RPMI8226 (cell line): ENCODE results near the gene SELENOO.
A peak's percentile ranks its signal among the peaks of the same experiment; 100 is the strongest.

Experiments used
- DNase-seq: peaks from one replicate; pipeline ENCODE4 v3.0.0-alpha.2; 2015

Gene SELENOO

DNA sequence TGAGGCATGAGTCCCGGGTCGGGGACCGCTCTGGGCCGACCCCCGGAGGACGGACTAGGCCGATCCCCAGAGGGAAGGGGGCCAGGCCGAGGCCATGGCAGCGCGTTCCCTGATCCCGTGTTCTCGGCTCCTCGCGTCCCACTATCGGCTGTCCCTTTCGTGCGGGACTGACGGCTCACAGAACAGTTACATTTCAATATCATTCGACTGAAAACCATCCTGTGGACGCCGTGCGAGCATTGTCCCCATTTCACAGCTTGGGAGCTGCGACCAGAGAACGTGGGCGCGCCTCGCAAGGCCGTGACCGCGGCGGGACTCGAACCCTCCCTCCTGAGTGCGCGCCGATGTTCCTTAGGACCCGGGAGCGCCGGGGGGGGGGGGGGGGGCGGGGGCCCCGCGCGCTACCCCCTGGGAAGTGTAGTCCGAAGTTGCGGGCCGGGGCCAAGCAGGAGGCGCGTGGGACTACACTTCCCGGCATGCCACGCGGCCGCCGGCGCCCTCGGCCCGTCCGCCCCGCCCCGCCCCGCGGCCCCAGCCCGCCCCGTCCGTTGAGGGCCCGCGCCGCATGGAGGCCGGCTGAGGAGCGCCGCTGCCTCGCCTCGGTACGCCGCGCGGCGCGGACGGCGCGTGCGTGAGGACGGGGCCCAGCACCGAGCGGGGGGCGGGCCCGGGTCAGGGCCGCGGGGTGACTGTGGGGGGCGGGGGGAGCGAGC lies 15.3 kb upstream of the SELENOO start, which contains the start of gene TRABD:
Gene TRABD, plus strand, starts transcription at position 539 of the 713 bp plus-strand sequence. CDS start 7,148 bp downstream, outside the sequence.
- DNase-seq, result peak; percentile 94

DNA sequence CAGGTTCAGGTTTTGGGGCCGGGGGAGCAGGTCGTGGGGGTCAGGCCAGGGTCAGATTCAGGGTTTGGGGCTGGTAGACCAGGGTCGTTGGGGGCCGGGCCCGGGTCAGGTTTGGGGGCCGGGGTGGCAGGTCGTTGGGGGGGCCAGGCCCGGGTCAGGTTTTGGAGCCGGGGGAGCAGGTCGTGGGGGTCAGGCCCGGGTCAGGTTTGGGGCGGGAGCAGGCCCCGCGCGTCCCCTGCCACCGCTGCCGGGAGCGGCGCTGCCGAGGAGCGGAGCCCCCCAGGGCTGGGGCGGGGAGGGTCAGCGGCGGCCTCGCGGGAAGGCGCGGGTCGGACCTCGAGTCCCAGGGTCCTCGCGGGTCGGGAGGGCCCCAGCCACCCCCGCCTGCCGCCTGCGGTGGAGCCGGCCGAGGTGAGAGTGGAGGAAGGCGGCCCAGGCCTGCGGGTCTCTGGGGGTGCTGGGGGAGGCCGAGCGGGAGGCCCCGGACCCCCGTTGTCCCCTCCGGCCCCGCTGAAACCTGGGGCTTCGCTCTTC lies 14.6 kb upstream of the SELENOO start:
- DNase-seq, result no peak

DNA sequence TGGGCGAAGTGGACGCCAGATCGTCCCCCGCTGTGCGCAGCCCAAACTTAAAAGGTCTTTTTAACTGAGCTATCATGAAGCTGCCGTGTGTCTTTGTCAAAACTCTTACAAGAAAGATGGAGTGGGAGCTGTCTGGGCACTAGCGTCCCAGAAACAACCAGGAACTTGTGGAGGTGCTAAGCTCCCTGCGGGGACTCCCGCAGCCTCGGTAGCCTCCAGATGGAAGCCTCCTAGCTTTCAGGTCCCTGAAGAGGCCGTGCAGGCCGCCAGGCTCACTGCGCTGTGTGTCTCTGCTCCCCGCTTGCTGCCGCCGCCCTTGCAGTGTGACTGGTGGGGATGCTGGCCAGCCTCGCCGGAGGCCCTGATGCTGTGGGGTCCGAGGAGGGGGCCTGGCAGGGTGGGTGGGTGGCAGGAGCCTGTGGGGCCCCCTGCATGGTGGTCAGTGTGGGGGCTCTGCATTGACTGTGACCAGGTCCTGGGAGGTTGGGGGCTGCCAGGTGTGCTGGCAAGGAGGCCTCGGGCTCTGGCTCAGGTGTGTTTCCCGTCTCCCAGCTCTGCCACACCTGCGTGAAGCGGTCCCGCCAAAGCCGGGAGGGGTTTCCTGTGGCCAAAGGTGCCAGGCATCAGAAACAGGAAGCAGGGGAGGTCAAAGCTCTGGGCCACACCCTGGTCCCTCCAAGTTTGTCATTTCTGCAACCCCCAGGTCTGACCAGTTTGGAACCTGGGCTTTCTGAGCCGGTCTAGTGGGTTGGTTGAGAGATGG lies 13.9 kb upstream of the SELENOO start:
- peak; percentile 74 for DNase-seq

GRCh38 chr22:50188356-50188755 lies 12.5 kb upstream of the SELENOO start:
- DNase-seq, result no peak

DNA sequence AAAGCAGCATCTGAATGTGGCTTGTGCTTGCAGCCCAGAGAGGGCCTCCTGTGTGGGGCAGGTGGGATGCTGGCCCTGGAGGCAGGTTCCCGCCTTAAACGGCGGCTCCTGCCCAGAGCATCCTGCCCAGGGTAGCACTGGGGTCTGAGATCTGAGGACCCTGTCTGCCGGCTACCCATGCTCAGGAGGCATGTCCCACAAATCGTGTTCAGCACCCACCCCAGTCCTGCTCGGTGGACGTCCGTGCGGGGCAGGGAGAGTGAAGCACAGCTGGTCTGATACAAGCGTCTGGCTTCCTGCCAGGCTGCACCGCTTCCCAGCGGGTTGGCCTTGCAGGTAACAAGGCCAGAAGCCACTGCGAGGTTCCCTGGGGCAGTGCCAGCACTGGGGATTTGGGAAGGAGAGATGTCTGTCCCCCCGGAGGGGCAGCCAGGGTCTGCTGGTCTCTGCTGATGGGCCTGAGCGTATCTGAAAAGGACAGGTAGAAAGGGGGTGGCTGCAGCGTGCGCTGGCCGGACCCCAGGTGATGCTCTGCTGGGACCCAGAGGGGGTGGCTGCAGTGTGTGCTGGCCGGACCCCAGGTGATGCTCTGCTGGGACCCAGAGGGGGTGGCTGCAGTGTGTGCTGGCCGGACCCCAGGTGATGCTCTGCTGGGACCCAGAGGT lies 11.5 kb upstream of the SELENOO start:
- peak; percentile 86 for DNase-seq

DNA sequence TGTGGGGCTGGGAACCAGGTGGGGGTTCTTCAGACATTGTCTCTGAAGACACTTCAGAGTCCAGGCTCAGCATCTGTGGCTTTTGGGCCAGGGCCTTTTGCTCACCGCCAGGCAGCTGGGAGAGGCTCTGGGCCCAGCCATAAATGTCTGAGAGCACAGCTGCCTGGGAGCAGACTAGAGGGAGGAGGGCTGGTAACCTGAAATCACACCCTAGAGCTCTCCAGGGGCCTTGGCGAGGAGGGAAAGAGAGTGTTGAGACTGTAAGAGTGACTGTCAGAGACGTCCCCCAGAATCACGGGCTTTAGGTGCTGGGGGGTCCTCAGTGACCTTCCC lies 11.0 kb upstream of the SELENOO start:
- DNase-seq, result peak; percentile 81

GRCh38 chr22:50190182-50190940 lies 10.4 kb upstream of the SELENOO start:
- peak; percentile 93 for DNase-seq

DNA sequence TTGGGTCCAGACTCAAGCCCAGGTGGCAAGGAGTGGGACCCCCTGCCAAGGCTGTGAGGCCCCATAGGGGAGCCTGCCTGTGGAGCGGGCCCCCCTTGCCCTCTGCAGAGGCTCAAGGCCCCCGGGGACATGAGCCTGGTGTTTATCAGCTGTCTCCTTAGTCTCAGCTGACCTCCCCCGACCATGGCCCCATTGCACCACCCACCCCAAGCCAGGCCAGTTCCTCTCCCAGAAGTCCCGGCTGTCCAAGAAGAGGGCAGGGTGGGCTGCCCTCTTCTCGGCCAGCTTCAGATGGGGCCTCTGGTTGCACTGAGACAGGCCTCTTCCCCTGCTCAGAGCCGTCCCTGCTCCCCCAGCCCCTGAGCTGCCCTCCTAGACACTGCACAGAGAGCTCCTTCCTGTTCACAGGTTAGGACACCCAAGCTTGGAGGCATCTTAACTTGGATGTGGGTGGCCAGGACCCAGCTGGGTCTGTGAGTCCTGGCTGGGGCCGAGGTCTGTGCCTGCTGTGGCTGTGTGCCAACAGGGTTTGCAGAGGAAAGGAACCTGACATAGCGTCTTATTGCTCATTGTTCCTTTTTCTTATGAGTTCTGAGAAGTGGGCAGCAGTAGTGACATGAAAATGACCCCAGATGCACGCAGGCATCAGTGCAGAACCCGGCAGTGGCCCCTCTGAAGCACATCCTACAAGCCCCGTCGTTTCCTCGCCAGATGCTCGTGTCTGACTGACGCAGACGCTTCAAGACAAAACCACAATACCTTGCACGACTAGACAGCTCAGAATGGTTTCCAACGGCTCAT lies 9.7 kb upstream of the SELENOO start:
- DNase-seq, result peak; percentile 91

- no peak for DNase-seq
Observed at GRCh38 chr22:50192436-50193204, 8.2 kb upstream of the SELENOO start.

GRCh38 chr22:50193621-50194020 lies 7.2 kb upstream of the SELENOO start:
- no peak for DNase-seq

GRCh38 chr22:50194037-50194805 lies 6.6 kb upstream of the SELENOO start:
- no peak for DNase-seq

GRCh38 chr22:50196256-50196655 lies 4.6 kb upstream of the SELENOO start:
- no peak for DNase-seq

GRCh38 chr22:50197000-50197800 lies 3.6 kb upstream of the SELENOO start:
- DNase-seq, result no peak

DNA sequence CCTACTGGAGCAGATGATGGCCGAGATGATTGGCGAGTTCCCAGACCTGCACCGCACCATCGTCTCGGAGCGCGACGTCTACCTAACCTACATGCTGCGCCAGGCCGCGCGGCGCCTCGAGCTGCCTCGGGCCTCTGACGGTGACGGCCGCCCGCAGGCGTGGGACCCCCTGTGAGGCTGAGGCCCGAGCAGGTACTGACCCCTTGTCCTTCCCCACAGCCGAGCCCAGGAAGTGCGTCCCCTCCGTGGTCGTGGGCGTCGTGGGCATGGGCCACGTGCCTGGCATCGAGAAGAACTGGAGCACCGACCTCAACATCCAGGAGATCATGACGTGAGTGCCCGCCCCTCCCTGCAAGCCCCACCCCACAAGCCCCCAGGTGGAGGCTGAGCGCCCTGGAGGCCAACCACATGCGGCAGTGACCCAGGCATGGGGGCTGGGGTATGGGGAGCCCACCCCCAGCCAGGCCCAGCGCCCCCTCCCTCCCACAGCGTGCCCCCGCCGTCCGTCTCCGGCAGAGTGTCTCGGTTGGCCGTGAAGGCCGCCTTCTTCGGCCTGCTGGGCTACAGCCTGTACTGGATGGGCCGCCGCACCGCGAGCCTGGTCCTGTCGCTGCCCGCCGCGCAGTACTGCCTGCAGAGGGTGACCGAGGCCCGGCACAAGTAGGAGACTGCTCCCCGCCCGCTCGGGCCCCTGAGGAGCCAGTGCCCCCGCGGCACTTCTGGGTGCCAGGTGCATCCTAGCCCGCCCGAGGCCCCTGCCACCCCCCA lies 2.8 kb upstream of the SELENOO start:
- no peak for DNase-seq

DNA sequence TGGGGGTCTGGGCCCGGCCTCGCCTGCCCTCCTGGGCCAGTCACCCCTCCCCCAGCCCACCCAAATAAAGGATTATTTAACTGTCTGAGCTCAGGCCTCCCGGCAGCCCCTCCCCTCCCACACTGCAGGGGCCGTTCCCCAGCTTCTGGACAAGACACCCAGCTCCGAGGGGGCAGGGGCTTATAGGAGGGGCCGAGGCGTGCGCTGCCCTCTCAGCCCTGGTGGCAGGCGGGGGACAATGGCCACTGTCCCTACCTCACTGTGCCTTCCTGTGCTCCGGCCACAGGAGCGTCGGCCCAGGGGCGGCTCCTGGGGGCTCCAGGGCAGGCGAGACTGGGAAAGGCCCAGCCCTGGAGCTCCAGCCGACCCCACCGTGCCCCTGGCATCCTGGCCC lies 2.2 kb upstream of the SELENOO start:
- DNase-seq, result no peak

DNA sequence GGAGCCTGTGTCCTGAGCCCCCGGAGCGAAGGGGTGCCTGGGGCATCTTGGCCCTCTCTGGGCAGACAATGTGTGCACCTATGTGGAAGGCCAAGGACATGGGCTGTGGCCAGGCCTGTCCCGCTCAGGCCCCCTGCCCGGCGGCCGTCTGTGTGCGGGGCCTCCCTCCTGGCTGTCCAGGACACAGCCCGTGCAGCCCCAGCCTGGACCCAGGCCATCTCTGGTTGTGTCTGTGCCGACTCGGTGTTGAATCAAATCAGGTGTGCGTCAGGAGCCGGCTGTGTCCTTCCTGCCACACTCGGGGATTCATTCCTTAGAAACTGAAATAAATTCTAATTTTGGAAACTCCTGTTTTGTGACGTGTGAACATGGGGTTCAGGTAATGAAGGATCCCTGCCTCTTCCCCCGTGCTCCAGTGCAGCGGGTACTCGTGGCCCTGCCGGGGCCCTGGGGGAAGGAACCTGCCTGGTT lies 1.5 kb upstream of the SELENOO start:
- no peak for DNase-seq

- DNase-seq, result no peak
Observed at GRCh38 chr22:50199829-50200460, 866 bp upstream of the SELENOO start.
